GM23338 (cell line): ENCODE measurements around the gene ATRIP. TPM values are rescaled to one million over a fixed set of nuclear protein-coding genes. Genes with fewer than 3 reads are reported as not detected.

Experiments
- ATAC-seq: fragments of 200-7000 bp; cut with Tn5 transposase; 3 replicates; pipeline ENCODE4 v1.9.1; 2020
- DNase-seq: peaks from one replicate; pipeline ENCODE4 v3.0.0-alpha.2; 2015; ENCODE audit warnings: low spot score
- H2AFZ ChIP-seq: fragments of 200-600 bp; sonication (generic); 2 replicates; pipeline ENCODE4 v1.8.0; 2016; ENCODE audit warnings: antibody characterized with exemption, mild to moderate bottlenecking, moderate library complexity
- H3F3A ChIP-seq: fragments of 200-600 bp; sonication (generic); replicated peaks from 2 replicates; pipeline ENCODE4 v1.8.0; 2017; ENCODE audit warnings: antibody characterized with exemption, mixed run types, low read depth
- H3K27ac ChIP-seq: fragments of 200-600 bp; sonication (generic); 2 replicates; pipeline ENCODE4 v1.6.1; 2016; ENCODE audit warnings: low read depth
- H3K27me3 ChIP-seq: fragments of 200-600 bp; sonication (generic); 2 replicates; pipeline ENCODE4 v1.8.0; 2016; ENCODE audit warnings: mild to moderate bottlenecking, mixed run types, moderate library complexity; ENCODE audit not compliant: insufficient read depth
- H3K36me3 ChIP-seq: fragments of 200-600 bp; sonication (generic); 2 replicates; pipeline ENCODE4 v1.8.0; 2016; ENCODE audit warnings: mild to moderate bottlenecking; ENCODE audit not compliant: insufficient read depth
- H3K4me1 ChIP-seq: fragments of 200-600 bp; sonication (generic); 2 replicates; pipeline ENCODE4 v1.8.0; 2016; ENCODE audit warnings: mild to moderate bottlenecking, moderate library complexity; ENCODE audit not compliant: insufficient read depth
- H3K4me2 ChIP-seq: fragments of 200-600 bp; sonication (generic); 2 replicates; pipeline ENCODE4 v1.7.1; 2017; ENCODE audit warnings: mixed run types
- H3K4me3 ChIP-seq: fragments of 200-600 bp; sonication (generic); 2 replicates; pipeline ENCODE4 v1.6.1; 2016; ENCODE audit warnings: mixed run types
- H3K79me2 ChIP-seq: fragments of 200-600 bp; sonication (generic); replicated peaks from 2 replicates; pipeline ENCODE4 v1.8.0; 2017; ENCODE audit warnings: mild to moderate bottlenecking; ENCODE audit not compliant: insufficient read depth
- H3K9me2 ChIP-seq: fragments of 200-600 bp; sonication (generic); 2 replicates; pipeline ENCODE4 v1.8.0; 2017; ENCODE audit not compliant: insufficient read depth
- H4K20me1 ChIP-seq: fragments of 200-600 bp; sonication (generic); replicated peaks from 2 replicates; pipeline ENCODE4 v1.8.0; 2017; ENCODE audit warnings: mild to moderate bottlenecking; ENCODE audit not compliant: insufficient read depth
- H3K27ac Mint-ChIP-seq: 2 replicates; pipeline ENCODE4 v1.8.0; 2020; ENCODE audit warnings: inconsistent platforms, mild to moderate bottlenecking, moderate library complexity, mixed read lengths
- H3K27me3 Mint-ChIP-seq: 3 replicates; pipeline ENCODE4 v1.8.0; 2022; ENCODE audit warnings: low read depth, mild to moderate bottlenecking, moderate library complexity, mixed read lengths, inconsistent platforms; ENCODE audit not compliant: insufficient read depth, poor library complexity
- H3K36me3 Mint-ChIP-seq: 3 replicates; pipeline ENCODE4 v1.8.0; 2021; ENCODE audit warnings: low read depth, mild to moderate bottlenecking, inconsistent platforms, moderate library complexity, mixed read lengths
- H3K4me1 Mint-ChIP-seq: 3 replicates; pipeline ENCODE4 v1.8.0; 2020; ENCODE audit warnings: mild to moderate bottlenecking, inconsistent platforms, mixed read lengths
- H3K4me3 Mint-ChIP-seq: 3 replicates; pipeline ENCODE4 v1.8.0; 2021; ENCODE audit warnings: moderate library complexity, mild to moderate bottlenecking, inconsistent platforms, mixed read lengths
- H3K9me3 Mint-ChIP-seq: 3 replicates; pipeline ENCODE4 v1.8.0; 2020; ENCODE audit warnings: moderate library complexity, mild to moderate bottlenecking, inconsistent platforms, mixed read lengths
- CTCF ChIP-seq, 2 experiments: fragments of 200-600 bp in 1 of 2; sonication (generic) in 1 of 2; conservative IDR thresholded peaks; 2 replicates each; pipeline versions ENCODE4 v1.5.1 to v1.6.1; 2016 to 2017; ENCODE audit warnings: antibody characterized with exemption in 2 of 2, low read depth in 2 of 2, mild to moderate bottlenecking in 2 of 2, moderate library complexity in 1 of 2
- EZH2phosphoT487 ChIP-seq: fragments of 200-600 bp; sonication (generic); IDR thresholded peaks from one replicate; pipeline ENCODE4 v1.8.1; 2018; ENCODE audit warnings: antibody characterized with exemption; ENCODE audit not compliant: unreplicated experiment
- ZNF331 ChIP-seq: fragments of 250-450 bp; sonication (Bioruptor Pico); IDR thresholded peaks from 2 replicates; pipeline ENCODE4 v1.5.0; 2020; ENCODE audit warnings: low read depth, mild to moderate bottlenecking, moderate library complexity
- ZNF462 ChIP-seq: fragments of 250-450 bp; sonication (Bioruptor Pico); IDR thresholded peaks from 2 replicates; pipeline ENCODE4 v1.5.0; 2020; ENCODE audit warnings: mild to moderate bottlenecking, moderate library complexity
- polyA plus RNA-seq: library from polyadenylated mRNA; unstranded; fragments of >200 nt; fragmentation: Nextera tagmentation; extraction: Ambion mirVana; gene quantifications from 2 replicates; pipeline ENCODE4 v1.2.1, GENCODE V29; 2016
- total RNA-seq: library from RNA; depleted of rRNA; stranded (reverse); fragments of >200 nt; shearing (Covaris generic); gene quantifications from 2 replicates; pipeline ENCODE4 v1.2.3, GENCODE V29; 2014
- TF ChIP-seq, protein P1 (sequence below): IDR thresholded peaks from one replicate; pipeline ENCODE4 v1.6.1; 2018; ENCODE audit warnings: antibody characterized with exemption; ENCODE audit not compliant: unreplicated experiment

ATRIP gene
- total and polyA plus RNA-seq, 2 experiments from 2014 or later = 5.8 to 17.3 TPM

DNA sequence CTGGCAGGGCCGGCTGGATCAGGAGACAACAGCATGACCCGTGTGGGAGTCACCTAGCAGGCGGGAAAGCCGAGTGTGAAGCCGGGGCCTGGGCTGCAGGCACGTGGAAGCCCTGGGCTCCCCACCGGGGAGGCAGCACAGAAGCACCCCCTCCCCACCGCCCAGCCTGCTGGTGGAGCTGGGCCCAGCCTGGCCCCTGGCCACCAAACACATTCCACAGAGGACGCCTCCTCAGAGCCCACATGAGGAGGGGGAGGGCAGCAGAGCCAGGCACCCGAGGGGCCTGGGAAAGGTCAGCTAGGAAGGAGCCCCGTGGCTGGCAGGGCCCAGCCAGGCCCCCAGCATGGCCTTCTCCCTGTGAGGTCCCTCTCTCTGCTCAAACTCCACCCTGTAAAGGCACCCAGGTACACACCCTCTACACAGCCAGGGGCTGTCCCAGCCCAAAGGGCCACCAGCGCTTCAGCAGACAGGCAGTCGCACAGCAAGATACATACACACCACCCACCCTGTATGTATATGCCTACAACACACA is 21.2 kb upstream of the ATRIP start:
- peaks cover 2% of the 10 kb centered on the region for H3F3A ChIP-seq
- H3K27me3 Mint-ChIP-seq = peaks cover 14% of the 10 kb centered on the region
- H3K4me2 ChIP-seq = no peak overlapping the region
- H3K79me2 ChIP-seq = peaks cover 63% of the 10 kb centered on the region
- peaks cover 33% of the 10 kb centered on the region for H4K20me1 ChIP-seq
- H3K4me1 ChIP-seq = peaks cover 20% of the 10 kb centered on the region
- ATAC-seq (no peak), DNase-seq (no peak)
- no peak overlapping the region for H3K4me3 ChIP-seq
- TF ChIP-seq ZNF331 (CRISPR knock-in tag) = no peak
- TF ChIP-seq CTCF (conservative IDR thresholded peaks at IDR 0.05; ENCODE audit: low read depth in 2 of 2) = no peak
- TF ChIP-seq ZNF462 (CRISPR knock-in tag) = no peak
- no peak for TF ChIP-seq EZH2phosphoT487
- TF ChIP-seq, protein P1, sequence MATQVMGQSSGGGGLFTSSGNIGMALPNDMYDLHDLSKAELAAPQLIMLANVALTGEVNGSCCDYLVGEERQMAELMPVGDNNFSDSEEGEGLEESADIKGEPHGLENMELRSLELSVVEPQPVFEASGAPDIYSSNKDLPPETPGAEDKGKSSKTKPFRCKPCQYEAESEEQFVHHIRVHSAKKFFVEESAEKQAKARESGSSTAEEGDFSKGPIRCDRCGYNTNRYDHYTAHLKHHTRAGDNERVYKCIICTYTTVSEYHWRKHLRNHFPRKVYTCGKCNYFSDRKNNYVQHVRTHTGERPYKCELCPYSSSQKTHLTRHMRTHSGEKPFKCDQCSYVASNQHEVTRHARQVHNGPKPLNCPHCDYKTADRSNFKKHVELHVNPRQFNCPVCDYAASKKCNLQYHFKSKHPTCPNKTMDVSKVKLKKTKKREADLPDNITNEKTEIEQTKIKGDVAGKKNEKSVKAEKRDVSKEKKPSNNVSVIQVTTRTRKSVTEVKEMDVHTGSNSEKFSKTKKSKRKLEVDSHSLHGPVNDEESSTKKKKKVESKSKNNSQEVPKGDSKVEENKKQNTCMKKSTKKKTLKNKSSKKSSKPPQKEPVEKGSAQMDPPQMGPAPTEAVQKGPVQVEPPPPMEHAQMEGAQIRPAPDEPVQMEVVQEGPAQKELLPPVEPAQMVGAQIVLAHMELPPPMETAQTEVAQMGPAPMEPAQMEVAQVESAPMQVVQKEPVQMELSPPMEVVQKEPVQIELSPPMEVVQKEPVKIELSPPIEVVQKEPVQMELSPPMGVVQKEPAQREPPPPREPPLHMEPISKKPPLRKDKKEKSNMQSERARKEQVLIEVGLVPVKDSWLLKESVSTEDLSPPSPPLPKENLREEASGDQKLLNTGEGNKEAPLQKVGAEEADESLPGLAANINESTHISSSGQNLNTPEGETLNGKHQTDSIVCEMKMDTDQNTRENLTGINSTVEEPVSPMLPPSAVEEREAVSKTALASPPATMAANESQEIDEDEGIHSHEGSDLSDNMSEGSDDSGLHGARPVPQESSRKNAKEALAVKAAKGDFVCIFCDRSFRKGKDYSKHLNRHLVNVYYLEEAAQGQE = no peak
- H3K4me3 Mint-ChIP-seq = peak overlapping the region; percentile 4; the same call in 2 of the 3 replicates
- H3K27ac Mint-ChIP-seq = peak overlapping the region; percentile 57
- no peaks in the 10 kb centered on the region; the same call in 1 of the 2 replicates for H3K36me3 ChIP-seq
- peaks cover 38% of the 10 kb centered on the region for H3K36me3 Mint-ChIP-seq
- H3K9me2 ChIP-seq = no peaks in the 10 kb centered on the region
- H2AFZ ChIP-seq = no peak overlapping the region
- peaks cover 40% of the 10 kb centered on the region for H3K4me1 Mint-ChIP-seq
- no peaks in the 10 kb centered on the region for H3K27me3 ChIP-seq
- peaks cover 3% of the 10 kb centered on the region; the same call in 1 of the 3 replicates for H3K9me3 Mint-ChIP-seq
- no peak overlapping the region for H3K27ac ChIP-seq
